Measurements from ENCODE around the gene C9orf50. TPM values are rescaled to one million over a fixed set of nuclear protein-coding genes. Genes with fewer than 3 reads are reported as not detected.
"Not testable (repeated sequence)": the region's sequence is repeated elsewhere in the genome, so short reads cannot be mapped to it uniquely, and the experiment has no call there.

Gene C9orf50
- total RNA-seq, 2 experiments from 2014 or later = not detected

GRCh38 chr9:129637102-129637501 is 16.2 kb upstream of the C9orf50 start:
- no peak overlapping the region for H3K4me3 Mint-ChIP-seq
- no peaks in the 10 kb centered on the region for H3K27me3 Mint-ChIP-seq (ENCODE audit: low read depth)
- POLR2A ChIA-PET = interaction anchor here (0.6 to 1.2 kb wide), 2 partner anchors 10 to 11 kb away, joined by 3 to 4 read pairs; partner anchors contain the start of gene NTMT1
- ATAC-seq = no peak
- CTCF ChIA-PET = interaction anchor here (1.2 to 7.9 kb wide), 3 partner anchors 10 to 505 kb away, joined by 4 to 75 read pairs (median 5); partner anchors contain the start of gene NTMT1
- DNase-seq = no peak
- no peaks in the 10 kb centered on the region for H3K9me3 Mint-ChIP-seq (ENCODE audit: insufficient read depth)
- peaks cover 20% of the 10 kb centered on the region for H3K4me1 Mint-ChIP-seq (ENCODE audit: low read depth)
- no peak overlapping the region for H3K27ac Mint-ChIP-seq
- peaks cover 37% of the 10 kb centered on the region for H3K36me3 Mint-ChIP-seq (ENCODE audit: low read depth)

- POLR2A ChIA-PET = interaction anchor here (0.6 to 1.2 kb wide), 2 partner anchors 9 to 490 kb away, joined by 3 to 4 read pairs; no protein-coding TSS in a partner anchor
- not testable (repeated sequence) for ATAC-seq; DNase-seq; H3K9me3 Mint-ChIP-seq (ENCODE audit: insufficient read depth); H3K27me3 Mint-ChIP-seq (ENCODE audit: low read depth); H3K27ac Mint-ChIP-seq; H3K4me3 Mint-ChIP-seq
- Mint-ChIP-seq H3K36me3 (ENCODE audit: low read depth) (peaks cover 37% of the 10 kb centered on the region), H3K4me1 (ENCODE audit: low read depth) (peaks cover 21% of the 10 kb centered on the region)
- CTCF ChIA-PET = interaction anchor here (1.2 to 7.9 kb wide), 2 partner anchors 10 to 505 kb away, joined by 5 to 75 read pairs; partner anchors contain the start of gene NTMT1
Observed at GRCh38 chr9:129636343-129636742, 15.4 kb upstream of the C9orf50 start.

DNA sequence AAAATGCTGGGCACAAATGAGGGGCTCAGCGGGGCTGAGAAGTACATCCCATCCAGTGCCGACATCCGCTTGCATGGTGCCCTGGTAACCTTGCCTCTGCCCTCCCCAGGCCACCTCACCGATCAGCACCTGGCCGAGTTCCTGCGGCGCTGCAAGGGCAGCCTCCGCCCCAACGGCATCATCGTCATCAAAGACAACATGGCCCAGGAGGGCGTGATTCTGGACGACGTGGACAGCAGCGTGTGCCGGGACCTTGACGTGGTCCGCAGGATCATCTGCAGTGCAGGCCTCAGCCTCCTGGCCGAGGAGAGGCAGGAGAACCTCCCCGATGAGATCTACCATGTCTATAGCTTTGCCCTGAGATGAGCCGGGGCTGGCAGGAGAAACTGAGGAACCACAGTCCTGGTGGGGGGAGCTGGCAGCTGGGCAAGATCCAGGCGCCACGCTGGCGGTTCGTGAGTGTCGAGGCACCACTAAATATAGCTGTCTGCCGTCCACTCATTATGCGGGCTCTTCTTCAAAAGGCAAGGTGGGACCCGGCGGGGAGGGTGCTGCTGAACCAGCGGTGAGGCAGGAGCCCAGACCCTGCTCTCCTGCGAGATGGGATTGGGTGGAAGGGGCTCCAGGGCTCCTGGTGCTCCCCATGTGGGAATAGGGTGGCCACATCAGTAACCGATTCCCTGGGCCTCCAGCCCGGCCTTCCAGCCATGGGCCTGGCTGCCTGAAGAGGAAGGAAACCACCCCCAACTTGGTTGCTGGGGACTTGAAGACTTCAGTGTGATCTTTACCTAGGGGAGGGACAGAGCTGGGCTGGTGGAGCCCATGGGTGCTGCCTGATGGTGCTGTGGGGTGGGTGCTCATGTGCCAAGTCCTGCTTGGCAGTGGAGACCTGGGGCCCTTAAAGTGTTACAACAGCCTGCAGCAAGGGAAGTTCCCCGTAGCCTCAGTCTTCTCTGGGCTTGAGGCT is 14.5 kb upstream of the C9orf50 start:
- peaks cover 15% of the 10 kb centered on the region for H3K4me1 Mint-ChIP-seq (ENCODE audit: low read depth)
- ChIA-PET CTCF (no interaction called here), POLR2A (no interaction called here)
- H3K4me3 Mint-ChIP-seq = no peak overlapping the region
- H3K36me3 Mint-ChIP-seq (ENCODE audit: low read depth) = peaks cover 37% of the 10 kb centered on the region
- ATAC-seq (no peak), DNase-seq (no peak)
- H3K27ac Mint-ChIP-seq = no peak overlapping the region
- no peaks in the 10 kb centered on the region for H3K27me3 Mint-ChIP-seq (ENCODE audit: low read depth)
- no peaks in the 10 kb centered on the region for H3K9me3 Mint-ChIP-seq (ENCODE audit: insufficient read depth)

GRCh38 chr9:129633848-129634247 is 12.9 kb upstream of the C9orf50 start:
- Mint-ChIP-seq H3K4me3 (no peak overlapping the region), H3K27ac (no peak overlapping the region), H3K36me3 (ENCODE audit: low read depth) (peaks cover 38% of the 10 kb centered on the region), H3K9me3 (ENCODE audit: insufficient read depth) (no peaks in the 10 kb centered on the region), H3K4me1 (ENCODE audit: low read depth) (peaks cover 23% of the 10 kb centered on the region), H3K27me3 (ENCODE audit: low read depth) (no peaks in the 10 kb centered on the region)
- DNase-seq = no peak
- no peak for ATAC-seq
- ChIA-PET POLR2A (no interaction called here), CTCF (no interaction called here)

- ChIA-PET POLR2A (no interaction called here), CTCF (no interaction called here)
- ATAC-seq (no peak), DNase-seq (no peak)
- Mint-ChIP-seq H3K27ac (no peak overlapping the region), H3K9me3 (ENCODE audit: insufficient read depth) (no peaks in the 10 kb centered on the region), H3K27me3 (ENCODE audit: low read depth) (no peaks in the 10 kb centered on the region), H3K4me1 (ENCODE audit: low read depth) (peaks cover 30% of the 10 kb centered on the region), H3K4me3 (no peak overlapping the region), H3K36me3 (ENCODE audit: low read depth) (peaks cover 39% of the 10 kb centered on the region)
Observed at GRCh38 chr9:129633207-129633606, 12.3 kb upstream of the C9orf50 start.

GRCh38 chr9:129632460-129632859 is 11.6 kb upstream of the C9orf50 start:
- CTCF ChIA-PET = no interaction called here
- H3K9me3 Mint-ChIP-seq (ENCODE audit: insufficient read depth) = no peaks in the 10 kb centered on the region
- no peaks in the 10 kb centered on the region for H3K27me3 Mint-ChIP-seq (ENCODE audit: low read depth)
- no peak for DNase-seq
- no peak overlapping the region for H3K4me3 Mint-ChIP-seq
- ATAC-seq = no peak
- no peak overlapping the region for H3K27ac Mint-ChIP-seq
- POLR2A ChIA-PET = no interaction called here
- peaks cover 40% of the 10 kb centered on the region for H3K36me3 Mint-ChIP-seq (ENCODE audit: low read depth)
- peaks cover 37% of the 10 kb centered on the region for H3K4me1 Mint-ChIP-seq (ENCODE audit: low read depth)

GRCh38 chr9:129631674-129632129 is 10.8 kb upstream of the C9orf50 start:
- ChIA-PET CTCF (no interaction called here), POLR2A (no interaction called here)
- DNase-seq (no peak), ATAC-seq (no peak)
- H3K4me3 Mint-ChIP-seq = no peak overlapping the region
- no peaks in the 10 kb centered on the region for H3K27me3 Mint-ChIP-seq (ENCODE audit: low read depth)
- H3K9me3 Mint-ChIP-seq (ENCODE audit: insufficient read depth) = no peaks in the 10 kb centered on the region
- H3K36me3 Mint-ChIP-seq (ENCODE audit: low read depth) = peaks cover 44% of the 10 kb centered on the region
- no peak overlapping the region for H3K27ac Mint-ChIP-seq
- H3K4me1 Mint-ChIP-seq (ENCODE audit: low read depth) = peaks cover 45% of the 10 kb centered on the region

GRCh38 chr9:129630967-129631673 is 10.2 kb upstream of the C9orf50 start:
- ChIA-PET CTCF (interaction anchor here (9.4 kb wide), 1 partner anchor 9 kb away, joined by 75 read pairs; the partner anchor contains the start of gene ASB6), POLR2A (interaction anchor here (1.2 to 1.3 kb wide), 2 partner anchors 9 to 130 kb away, joined by 3 to 4 read pairs; no protein-coding TSS in a partner anchor)
- Mint-ChIP-seq H3K9me3 (ENCODE audit: insufficient read depth) (no peaks in the 10 kb centered on the region), H3K4me3 (no peak overlapping the region), H3K27ac (no peak overlapping the region), H3K36me3 (ENCODE audit: low read depth) (peaks cover 44% of the 10 kb centered on the region), H3K4me1 (ENCODE audit: low read depth) (peaks cover 45% of the 10 kb centered on the region), H3K27me3 (ENCODE audit: low read depth) (no peaks in the 10 kb centered on the region)
- ATAC-seq = no peak
- DNase-seq = no peak

GRCh38 chr9:129629251-129629820 is 8.4 kb upstream of the C9orf50 start:
- Mint-ChIP-seq H3K27me3 (ENCODE audit: low read depth) (no peaks in the 10 kb centered on the region), H3K36me3 (ENCODE audit: low read depth) (peaks cover 32% of the 10 kb centered on the region), H3K4me1 (ENCODE audit: low read depth) (peaks cover 56% of the 10 kb centered on the region), H3K4me3 (no peak overlapping the region), H3K27ac (peak overlapping the region; percentile 43), H3K9me3 (ENCODE audit: insufficient read depth) (no peaks in the 10 kb centered on the region)
- DNase-seq (no peak), ATAC-seq (no peak)
- CTCF ChIA-PET = interaction anchor here (0.8 to 9.4 kb wide), 3 partner anchors 11 to 498 kb away, joined by 3 to 87 read pairs (median 75); partner anchors contain the start of gene ASB6
- POLR2A ChIA-PET = no interaction called here

GRCh38 chr9:129628709-129629108 is 7.8 kb upstream of the C9orf50 start:
- no peaks in the 10 kb centered on the region for H3K9me3 Mint-ChIP-seq (ENCODE audit: insufficient read depth)
- peaks cover 27% of the 10 kb centered on the region for H3K36me3 Mint-ChIP-seq (ENCODE audit: low read depth)
- H3K27ac Mint-ChIP-seq = peak overlapping the region; percentile 69

More at GRCh38 chr9:129628709-129629108, 7.8 kb upstream of the C9orf50 start:
- POLR2A ChIA-PET = no interaction called here
- Mint-ChIP-seq H3K27me3 (ENCODE audit: low read depth) (no peaks in the 10 kb centered on the region), H3K4me1 (ENCODE audit: low read depth) (peaks cover 61% of the 10 kb centered on the region), H3K4me3 (no peak overlapping the region)
- no peak for DNase-seq
- ATAC-seq = no peak
- CTCF ChIA-PET = interaction anchor here (0.8 to 9.5 kb wide), 5 partner anchors 12 to 498 kb away, joined by 3 to 176 read pairs (median 75); partner anchors contain the start of gene ASB6

Measured in activated CD8-positive, alpha-beta T cell treated with anti-CD3 and anti-CD28 coated beads, Interleukin-2, amount 10 ng/mL, durations not matched to agents 7 days and 5 days (primary cell).